Measurements from ENCODE around the gene FSD2. TPM values are rescaled to one million over a fixed set of nuclear protein-coding genes. Genes with fewer than 3 reads are reported as not detected.

FSD2 gene
- total RNA-seq, 1 experiment from 2014 or later, result not detected

DNA sequence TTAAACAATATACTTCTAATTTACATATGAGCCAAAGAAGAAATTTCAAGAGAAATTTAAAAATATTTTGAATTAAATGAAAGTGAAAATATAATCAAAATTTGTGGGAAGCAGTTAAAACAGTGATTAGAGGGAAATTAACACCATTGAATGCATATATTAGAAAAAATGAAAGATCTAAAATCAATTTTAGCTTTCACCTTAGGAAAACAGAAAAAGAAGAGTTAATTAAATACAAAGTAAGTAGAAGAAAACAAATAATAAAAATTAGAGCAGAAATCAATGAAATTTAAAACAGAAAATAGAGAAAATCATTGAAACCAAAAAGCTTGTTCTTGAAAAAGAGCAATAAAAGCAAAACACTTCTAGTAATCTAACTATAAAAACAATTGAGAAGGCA is 57.6 kb downstream of the FSD2 start:
- Histone ChIP-seq H3K4me3 (ENCODE audit: low read depth, low read length) (no peak overlapping the region), H3K36me3 (ENCODE audit: control insufficient read depth, insufficient read depth, low read length) (peaks cover 1% of the 10 kb centered on the region; the same call in 1 of the 2 replicates), H3K4me1 (peaks cover 6% of the 10 kb centered on the region; the same call in 1 of the 2 replicates), H3K9me3 (no peaks in the 10 kb centered on the region), H3K27me3 (replicated peaks; ENCODE audit: control insufficient read depth, insufficient read depth, low read length) (no peaks in the 10 kb centered on the region)
- ChIA-PET CTCF (no interaction called here), POLR2A (no interaction called here)
- peaks cover 22% of the 10 kb centered on the region for H3K36me3 Mint-ChIP-seq (ENCODE audit: insufficient read depth, unreplicated experiment)
- no TSS peak for BruUV-seq (replicated peaks)
- TF ChIP-seq, protein P1, sequence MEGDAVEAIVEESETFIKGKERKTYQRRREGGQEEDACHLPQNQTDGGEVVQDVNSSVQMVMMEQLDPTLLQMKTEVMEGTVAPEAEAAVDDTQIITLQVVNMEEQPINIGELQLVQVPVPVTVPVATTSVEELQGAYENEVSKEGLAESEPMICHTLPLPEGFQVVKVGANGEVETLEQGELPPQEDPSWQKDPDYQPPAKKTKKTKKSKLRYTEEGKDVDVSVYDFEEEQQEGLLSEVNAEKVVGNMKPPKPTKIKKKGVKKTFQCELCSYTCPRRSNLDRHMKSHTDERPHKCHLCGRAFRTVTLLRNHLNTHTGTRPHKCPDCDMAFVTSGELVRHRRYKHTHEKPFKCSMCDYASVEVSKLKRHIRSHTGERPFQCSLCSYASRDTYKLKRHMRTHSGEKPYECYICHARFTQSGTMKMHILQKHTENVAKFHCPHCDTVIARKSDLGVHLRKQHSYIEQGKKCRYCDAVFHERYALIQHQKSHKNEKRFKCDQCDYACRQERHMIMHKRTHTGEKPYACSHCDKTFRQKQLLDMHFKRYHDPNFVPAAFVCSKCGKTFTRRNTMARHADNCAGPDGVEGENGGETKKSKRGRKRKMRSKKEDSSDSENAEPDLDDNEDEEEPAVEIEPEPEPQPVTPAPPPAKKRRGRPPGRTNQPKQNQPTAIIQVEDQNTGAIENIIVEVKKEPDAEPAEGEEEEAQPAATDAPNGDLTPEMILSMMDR (IDR thresholded peaks at IDR 0.05; ENCODE audit: insufficient read depth in 1 of 2, low read depth in 1 of 2, low read length in 1 of 2, severe bottlenecking in 1 of 2, unreplicated experiment in 1 of 2), result no peak
- H3K9me3 Mint-ChIP-seq (ENCODE audit: unreplicated experiment), result no peaks in the 10 kb centered on the region
- H3K27me3 Mint-ChIP-seq (ENCODE audit: insufficient read depth, unreplicated experiment), result no peaks in the 10 kb centered on the region
- no peak overlapping the region for H3K27ac Mint-ChIP-seq (ENCODE audit: unreplicated experiment)
- DNase-seq, result no peak
- H3K4me1 Mint-ChIP-seq (ENCODE audit: low read depth, unreplicated experiment), result no peaks in the 10 kb centered on the region
- no peak overlapping the region for H3K4me3 Mint-ChIP-seq (ENCODE audit: unreplicated experiment)
- intact Hi-C loops (cut with micrococcal nuclease; ENCODE audit: unreplicated experiment), result no loop called here

DNA sequence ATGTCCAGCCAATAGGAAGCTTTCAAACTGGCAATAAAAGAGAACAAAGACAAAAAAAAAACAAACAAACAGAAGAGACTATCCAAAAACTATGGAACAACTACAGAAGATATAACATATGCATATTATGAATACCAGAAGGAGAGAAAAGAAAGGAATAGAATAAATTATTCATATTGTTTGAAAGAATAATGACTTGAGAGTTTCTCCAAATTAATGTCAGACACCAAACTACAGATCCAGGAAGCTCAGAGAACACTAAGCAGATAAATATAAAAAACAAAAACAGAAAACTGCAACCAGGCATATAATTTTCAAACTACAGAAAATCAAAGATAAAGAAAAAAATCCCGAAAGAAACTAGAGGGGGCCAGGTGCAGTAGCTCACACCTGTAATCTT is 62.1 kb downstream of the FSD2 start:
- H3K4me1 ChIP-seq, result 0 out of 2 replicates have a peak, but pooled peaks cover 5% of the 10 kb centered on the region

DNA sequence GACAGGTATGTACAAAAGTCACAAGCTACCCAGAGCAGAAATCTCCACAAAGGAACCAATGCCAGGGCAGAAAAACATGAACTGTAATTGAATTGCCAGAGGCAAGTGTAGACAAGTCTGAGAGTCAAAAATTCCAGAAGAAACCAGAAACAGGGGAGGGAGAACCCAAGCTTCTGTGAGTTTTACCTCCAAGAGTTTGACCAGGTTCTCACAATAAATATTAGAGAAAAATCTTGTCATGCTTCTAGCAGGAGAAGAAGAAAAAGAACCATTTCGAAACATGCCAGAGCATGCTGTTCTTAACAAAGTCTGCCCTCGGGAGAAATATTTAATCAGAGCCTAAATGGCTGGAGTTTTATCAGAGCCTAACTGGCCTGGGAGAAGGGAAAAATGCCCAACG is 63.7 kb downstream of the FSD2 start:
- H3K4me1 Mint-ChIP-seq (ENCODE audit: low read depth, unreplicated experiment), result no peaks in the 10 kb centered on the region
- TF ChIP-seq, protein P1 (IDR thresholded peaks at IDR 0.05; ENCODE audit: insufficient read depth in 1 of 2, low read depth in 1 of 2, low read length in 1 of 2, severe bottlenecking in 1 of 2, unreplicated experiment in 1 of 2), result no peak
- no peak overlapping the region for H3K4me3 Mint-ChIP-seq (ENCODE audit: unreplicated experiment)
- Histone ChIP-seq H3K4me3 (ENCODE audit: low read depth, low read length) (no peak overlapping the region), H3K27me3 (replicated peaks; ENCODE audit: control insufficient read depth, insufficient read depth, low read length) (no peaks in the 10 kb centered on the region), H3K36me3 (ENCODE audit: control insufficient read depth, insufficient read depth, low read length) (no peaks in the 10 kb centered on the region), H3K9me3 (no peaks in the 10 kb centered on the region), H3K4me1 (0 out of 2 replicates have a peak, but pooled peaks cover 5% of the 10 kb centered on the region)
- ChIA-PET CTCF (no interaction called here), POLR2A (no interaction called here)
- BruUV-seq (replicated peaks), result no TSS peak
- no peaks in the 10 kb centered on the region for H3K27me3 Mint-ChIP-seq (ENCODE audit: insufficient read depth, unreplicated experiment)
- no peaks in the 10 kb centered on the region for H3K36me3 Mint-ChIP-seq (ENCODE audit: insufficient read depth, unreplicated experiment)
- DNase-seq, result no peak
- H3K27ac Mint-ChIP-seq (ENCODE audit: unreplicated experiment), result no peak overlapping the region
- intact Hi-C loops (cut with micrococcal nuclease; ENCODE audit: unreplicated experiment), result no loop called here
- H3K9me3 Mint-ChIP-seq (ENCODE audit: unreplicated experiment), result no peaks in the 10 kb centered on the region

More for the DNA sequence above, 62.1 kb downstream of the FSD2 start:
- BruUV-seq (replicated peaks), result no TSS peak
- Mint-ChIP-seq H3K4me1 (ENCODE audit: low read depth, unreplicated experiment) (no peaks in the 10 kb centered on the region), H3K36me3 (ENCODE audit: insufficient read depth, unreplicated experiment) (no peaks in the 10 kb centered on the region), H3K4me3 (ENCODE audit: unreplicated experiment) (no peak overlapping the region), H3K9me3 (ENCODE audit: unreplicated experiment) (no peaks in the 10 kb centered on the region), H3K27ac (ENCODE audit: unreplicated experiment) (no peak overlapping the region), H3K27me3 (ENCODE audit: insufficient read depth, unreplicated experiment) (no peaks in the 10 kb centered on the region)
- H3K4me3 ChIP-seq (ENCODE audit: low read depth, low read length), result no peak overlapping the region
- DNase-seq, result no peak
- H3K9me3 ChIP-seq, result no peaks in the 10 kb centered on the region
- ChIA-PET POLR2A (no interaction called here), CTCF (no interaction called here)
- intact Hi-C loops (cut with micrococcal nuclease; ENCODE audit: unreplicated experiment), result no loop called here
- no peaks in the 10 kb centered on the region for H3K36me3 ChIP-seq (ENCODE audit: control insufficient read depth, insufficient read depth, low read length)
- TF ChIP-seq, protein P1 (IDR thresholded peaks at IDR 0.05; ENCODE audit: insufficient read depth in 1 of 2, low read depth in 1 of 2, low read length in 1 of 2, severe bottlenecking in 1 of 2, unreplicated experiment in 1 of 2), result no peak
- no peaks in the 10 kb centered on the region for H3K27me3 ChIP-seq (replicated peaks; ENCODE audit: control insufficient read depth, insufficient read depth, low read length)

Measured in Caco-2 (cell line).